ENCODE data around the gene BOC. TPM values are rescaled to one million over a fixed set of nuclear protein-coding genes. Genes with fewer than 3 reads are reported as not detected.

Gene BOC
- total and polyA plus RNA-seq, 2 of the 8 experiments (the other 6 are each of a cell fraction or from before 2014, with no cell fraction given) = 6.9 to 9.3 TPM

DNA sequence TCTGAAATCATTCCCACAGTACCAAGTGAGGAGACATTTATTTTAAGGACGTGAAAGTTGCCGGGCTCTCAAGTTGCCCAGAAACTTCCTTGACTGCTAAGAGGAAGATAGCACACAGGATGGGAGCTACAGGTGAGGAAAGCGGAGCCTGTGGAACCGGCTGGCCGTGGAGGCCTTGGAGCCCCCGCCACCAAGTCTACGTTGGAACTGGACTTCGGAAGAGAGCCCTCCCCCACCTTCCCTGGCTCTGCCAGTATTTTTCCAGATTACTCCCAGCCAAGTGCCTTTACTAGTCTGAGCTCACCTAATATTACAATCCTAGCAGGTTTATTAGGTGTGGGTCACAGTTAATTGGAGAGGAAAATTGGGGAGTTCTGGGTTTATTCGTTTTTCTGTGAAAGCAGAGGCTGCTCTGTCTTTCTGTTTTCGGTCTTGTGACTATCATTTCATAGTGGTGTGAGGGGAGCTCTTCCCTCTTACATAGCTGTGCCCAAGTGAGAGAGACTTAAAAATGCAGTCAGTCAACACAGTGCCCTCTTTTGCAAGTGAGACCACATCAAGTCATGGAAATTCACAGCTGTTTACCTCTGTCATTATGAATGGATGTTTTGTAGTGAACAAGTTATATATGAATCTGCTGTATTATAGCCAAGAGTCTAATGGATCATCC, 6.8 kb downstream of the BOC start:
- Histone ChIP-seq H3K79me1 (ENCODE audit: low read depth, low read length) (no peaks in the 10 kb centered on the region), H4K91ac (replicated peaks; ENCODE audit: insufficient read length, low read length) (no peak overlapping the region), H3K27ac (ENCODE audit: low read depth, low read length) (no peak overlapping the region), H2BK120ac (replicated peaks; ENCODE audit: low read depth, low read length) (no peak overlapping the region), H3K56ac (replicated peaks; ENCODE audit: insufficient read length, low read depth, low read length) (no peak overlapping the region), H3K23ac (ENCODE audit: insufficient read length) (no peak overlapping the region), H3K27me3 (replicated peaks in 1 of 4; ENCODE audit: control insufficient read depth in 3 of 4, extremely low read depth in 1 of 4, insufficient read depth in 3 of 4, low read length in 3 of 4) (peaks cover 0 to 11% (median 7%) of the 10 kb centered on the region in 4 experiments; a peak in 6 of 7 replicates), H4K8ac (ENCODE audit: extremely low read depth, insufficient read depth, low read length) (no peak overlapping the region), H3K79me2 (ENCODE audit: control insufficient read depth in 1 of 2, insufficient read depth in 2 of 2, low read length in 2 of 2) (0 out of 4 replicates have a peak, but pooled peaks cover 0 to 4% of the 10 kb centered on the region in 2 experiments), H3K23me2 (ENCODE audit: low read depth, low read length) (no peaks in the 10 kb centered on the region), H2BK12ac (ENCODE audit: low read depth, low read length) (no peak overlapping the region), H2BK15ac (ENCODE audit: low read length) (no peak overlapping the region), H3K36me3 (ENCODE audit: control insufficient read depth in 2 of 4, insufficient read depth in 4 of 4, low read length in 3 of 4) (peaks cover 0 to 3% (median 0%) of the 10 kb centered on the region in 4 experiments; a peak in 1 of 8 replicates), H2AFZ (ENCODE audit: low read length) (no peak overlapping the region), H3K4ac (replicated peaks; ENCODE audit: insufficient read length, low read depth, low read length) (no peak overlapping the region), H3K18ac (ENCODE audit: extremely low read depth, low read length) (no peak overlapping the region), H4K20me1 (replicated peaks in 1 of 2; ENCODE audit: control insufficient read depth in 1 of 2, insufficient read depth in 2 of 2, low read length in 2 of 2) (no peaks in the 10 kb centered on the region), H2BK20ac (ENCODE audit: low read length) (no peak overlapping the region), H3K4me1 (replicated peaks in 1 of 4; ENCODE audit: control insufficient read depth in 3 of 4, insufficient read depth in 4 of 4, low read length in 3 of 4) (peaks cover 2 to 8% (median 5%) of the 10 kb centered on the region in 4 experiments; a peak in 5 of 7 replicates), H3K4me2 (ENCODE audit: insufficient read depth in 1 of 2, low read depth in 2 of 2, low read length in 2 of 2) (no peak overlapping the region), H3K4me3 (ENCODE audit: extremely low read depth in 1 of 4, insufficient read depth in 2 of 4, low read depth in 3 of 4, low read length in 4 of 4) (no peak overlapping the region), H3K14ac (ENCODE audit: insufficient read length) (no peak overlapping the region), H2AK5ac (ENCODE audit: low read depth, low read length) (no peak overlapping the region), H3K9me3 (ENCODE audit: insufficient read depth in 2 of 2, low read depth in 1 of 2, low read length in 1 of 2) (no peaks in the 10 kb centered on the region), H2BK5ac (ENCODE audit: low read depth, low read length) (no peak overlapping the region), H4K5ac (ENCODE audit: insufficient read length, low read depth, low read length) (no peak overlapping the region), H3K9ac (replicated peaks in 1 of 4; ENCODE audit: extremely low read depth in 1 of 4, low read depth in 3 of 4, low read length in 3 of 4) (no peak overlapping the region)
- POLR2A ChIA-PET (ENCODE audit: partially characterized antibody) = no interaction called here
- FAIRE-seq (no peak), DNase-seq (ENCODE audit: low read depth in 1 of 2, low spot score in 2 of 2) (no peak)
- 79% methylated on average over 10 of the region's 10 CpGs; no CpG with 5 or more reads in 1 of the 2 experiments for WGBS, 2 experiments (ENCODE audit: extremely low coverage in 1 of 2, insufficient coverage in 1 of 2, insufficient read length in 1 of 2, insufficient replicate concordance in 2 of 2, low coverage in 1 of 2, low lambda C conversion rate in 2 of 2, missing lambda C conversion rate in 1 of 2)
- CTCF ChIA-PET (ENCODE audit: partially characterized antibody) = interaction anchor here (0.9 to 3.0 kb wide), 6 partner anchors 16 to 132 kb away, joined by 4 to 12 read pairs (median 5); no protein-coding TSS in a partner anchor
- no peak for TF ChIP-seq ZNF274 (IDR thresholded peaks at IDR 0.05; ENCODE audit: borderline replicate concordance, extremely low read depth, low read length)
- TF ChIP-seq YY1 (IDR thresholded peaks at IDR 0.05; ENCODE audit: low read depth, low read length) = no peak
- TF ChIP-seq CBX8 (IDR thresholded peaks at IDR 0.05; ENCODE audit: borderline replicate concordance, low read depth, low read length) = no peak
- TF ChIP-seq EZH2 (IDR thresholded peaks at IDR 0.05; ENCODE audit: low read depth, low read length, severe bottlenecking) = no peak
- TF ChIP-seq POLR2A (IDR thresholded peaks at IDR 0.05; ENCODE audit: control extremely low read depth in 1 of 2, low read depth in 2 of 2, low read length in 2 of 2) = no peak
- no peak for TF ChIP-seq BCL11A (IDR thresholded peaks at IDR 0.05; ENCODE audit: low read depth in 2 of 2, low read length in 2 of 2)
- no peak for TF ChIP-seq EP300 (IDR thresholded peaks at IDR 0.05; ENCODE audit: borderline replicate concordance in 1 of 2, low read depth in 2 of 2, low read length in 2 of 2)
- TF ChIP-seq, protein P1, sequence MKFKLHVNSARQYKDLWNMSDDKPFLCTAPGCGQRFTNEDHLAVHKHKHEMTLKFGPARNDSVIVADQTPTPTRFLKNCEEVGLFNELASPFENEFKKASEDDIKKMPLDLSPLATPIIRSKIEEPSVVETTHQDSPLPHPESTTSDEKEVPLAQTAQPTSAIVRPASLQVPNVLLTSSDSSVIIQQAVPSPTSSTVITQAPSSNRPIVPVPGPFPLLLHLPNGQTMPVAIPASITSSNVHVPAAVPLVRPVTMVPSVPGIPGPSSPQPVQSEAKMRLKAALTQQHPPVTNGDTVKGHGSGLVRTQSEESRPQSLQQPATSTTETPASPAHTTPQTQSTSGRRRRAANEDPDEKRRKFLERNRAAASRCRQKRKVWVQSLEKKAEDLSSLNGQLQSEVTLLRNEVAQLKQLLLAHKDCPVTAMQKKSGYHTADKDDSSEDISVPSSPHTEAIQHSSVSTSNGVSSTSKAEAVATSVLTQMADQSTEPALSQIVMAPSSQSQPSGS (IDR thresholded peaks at IDR 0.05; ENCODE audit: low read length) = no peak
- TF ChIP-seq SP2 (IDR thresholded peaks at IDR 0.05; ENCODE audit: low read length) = no peak
- TF ChIP-seq CTBP2 (IDR thresholded peaks at IDR 0.05; ENCODE audit: borderline replicate concordance, insufficient read depth, insufficient read length, low read length) = no peak
- TF ChIP-seq NANOG (IDR thresholded peaks at IDR 0.05; ENCODE audit: insufficient read depth, low read depth, low read length, poor library complexity, severe bottlenecking) = no peak
